ENCODE data around the gene ARHGEF19.
"Not testable (repeated sequence)": the region's sequence is repeated elsewhere in the genome, so short reads cannot be mapped to it uniquely, and the experiment has no call there.

ARHGEF19 gene

GRCh38 chr1:16236511-16237342 is 24.3 kb upstream of the ARHGEF19 start, which contains the start of gene CPLANE2:
Gene CPLANE2 (minus strand): TSS chr1:16237183. CDS start chr1:16236742, 441 bp downstream.
- no peaks in the 10 kb centered on the region for H3K27me3 Mint-ChIP-seq
- H3K36me3 Mint-ChIP-seq (ENCODE audit: low read depth) = no peaks in the 10 kb centered on the region
- H3K9me3 Mint-ChIP-seq = no peaks in the 10 kb centered on the region
- H3K4me3 Mint-ChIP-seq = peak within 1 kb of the TSS; percentile 85
- H3K4me1 Mint-ChIP-seq = peaks cover 25% of the 10 kb centered on the region
- ATAC-seq = peak; percentile 86
- peak; percentile 98 for DNase-seq
- H3K27ac Mint-ChIP-seq = peak within 1 kb of the TSS; percentile 90

- H3K27me3 Mint-ChIP-seq = no peaks in the 10 kb centered on the region
- H3K27ac Mint-ChIP-seq = peak overlapping the region; percentile 90
- DNase-seq = peak; percentile 37
- no peaks in the 10 kb centered on the region for H3K9me3 Mint-ChIP-seq
- peak; percentile 69 for ATAC-seq
- peaks cover 25% of the 10 kb centered on the region for H3K4me1 Mint-ChIP-seq
- no peaks in the 10 kb centered on the region for H3K36me3 Mint-ChIP-seq (ENCODE audit: low read depth)
- peak overlapping the region; percentile 85 for H3K4me3 Mint-ChIP-seq
Measured at GRCh38 chr1:16235944-16236510, 23.6 kb upstream of the ARHGEF19 start.

- DNase-seq = no peak
- no peak for ATAC-seq
- H3K36me3 Mint-ChIP-seq (ENCODE audit: low read depth) = no peaks in the 10 kb centered on the region
- H3K9me3 Mint-ChIP-seq = no peaks in the 10 kb centered on the region
- no peaks in the 10 kb centered on the region for H3K27me3 Mint-ChIP-seq
- peaks cover 25% of the 10 kb centered on the region for H3K4me1 Mint-ChIP-seq
- no peak overlapping the region for H3K27ac Mint-ChIP-seq
- no peak overlapping the region for H3K4me3 Mint-ChIP-seq
Measured at GRCh38 chr1:16235347-16235746, 22.9 kb upstream of the ARHGEF19 start.

- ATAC-seq (no peak), DNase-seq (no peak)
- H3K36me3 Mint-ChIP-seq (ENCODE audit: low read depth) = no peaks in the 10 kb centered on the region
- no peaks in the 10 kb centered on the region for H3K9me3 Mint-ChIP-seq
- H3K4me3 Mint-ChIP-seq = no peak overlapping the region
- peaks cover 22% of the 10 kb centered on the region for H3K4me1 Mint-ChIP-seq
- H3K27me3 Mint-ChIP-seq = peaks cover 6% of the 10 kb centered on the region
- H3K27ac Mint-ChIP-seq = no peak overlapping the region
Measured at GRCh38 chr1:16233431-16233830, 21.0 kb upstream of the ARHGEF19 start.

DNA sequence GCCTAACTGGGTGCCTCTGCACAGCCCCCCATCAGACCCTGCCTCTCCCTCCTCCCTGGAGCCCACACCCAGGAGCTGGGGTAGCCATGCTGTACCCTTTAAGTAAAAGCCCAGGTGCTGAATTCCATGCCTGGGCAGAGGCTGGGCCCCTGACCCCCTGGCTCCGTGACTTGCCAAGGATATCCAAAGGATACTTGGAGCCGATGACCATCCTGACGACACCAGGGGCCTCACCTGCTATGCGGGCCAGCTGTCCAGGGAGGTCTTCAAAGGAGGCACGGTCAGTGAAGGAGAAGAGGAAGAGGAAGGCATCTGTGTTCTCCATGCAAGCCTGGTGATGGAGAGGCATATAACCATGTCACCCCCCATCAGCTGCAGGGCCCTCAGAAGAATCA is 19.9 kb upstream of the ARHGEF19 start:
- peaks cover 21% of the 10 kb centered on the region for H3K4me1 Mint-ChIP-seq
- H3K9me3 Mint-ChIP-seq = no peaks in the 10 kb centered on the region
- H3K4me3 Mint-ChIP-seq = no peak overlapping the region
- H3K27ac Mint-ChIP-seq = no peak overlapping the region
- ATAC-seq = no peak
- H3K27me3 Mint-ChIP-seq = peaks cover 18% of the 10 kb centered on the region
- no peaks in the 10 kb centered on the region for H3K36me3 Mint-ChIP-seq (ENCODE audit: low read depth)
- DNase-seq = no peak

GRCh38 chr1:16231331-16232315 is 19.2 kb upstream of the ARHGEF19 start:
- Mint-ChIP-seq H3K36me3 (ENCODE audit: low read depth) (no peaks in the 10 kb centered on the region), H3K27me3 (peaks cover 21% of the 10 kb centered on the region), H3K9me3 (no peaks in the 10 kb centered on the region), H3K4me3 (no peak overlapping the region), H3K27ac (no peak overlapping the region), H3K4me1 (peaks cover 16% of the 10 kb centered on the region)
- no peak for DNase-seq
- no peak for ATAC-seq

DNA sequence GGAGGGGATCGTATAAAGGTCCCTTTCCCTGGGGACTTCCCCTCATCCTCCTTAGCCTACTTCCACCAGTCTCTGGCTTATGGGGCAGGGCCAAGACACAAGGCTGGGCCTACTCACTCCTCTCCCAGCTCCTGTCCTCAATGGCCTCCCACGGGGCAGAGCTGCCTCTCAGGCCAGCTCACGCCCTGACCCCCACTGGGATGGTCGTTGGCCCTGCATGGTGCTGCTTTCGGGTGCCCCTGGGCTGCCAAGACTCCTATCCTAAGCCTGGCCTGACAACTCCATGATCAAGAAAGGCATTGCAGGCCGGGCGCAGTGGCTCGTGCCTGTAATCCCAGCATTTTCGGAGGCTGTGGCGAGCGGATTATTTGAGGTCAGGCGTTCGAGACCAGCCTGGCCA is 18.3 kb upstream of the ARHGEF19 start:
- peaks cover 30% of the 10 kb centered on the region for H3K27me3 Mint-ChIP-seq
- no peak for ATAC-seq
- peaks cover 10% of the 10 kb centered on the region for H3K4me1 Mint-ChIP-seq
- H3K36me3 Mint-ChIP-seq (ENCODE audit: low read depth) = no peaks in the 10 kb centered on the region
- H3K4me3 Mint-ChIP-seq = no peak overlapping the region
- DNase-seq = no peak
- H3K9me3 Mint-ChIP-seq = no peaks in the 10 kb centered on the region
- H3K27ac Mint-ChIP-seq = no peak overlapping the region

DNA sequence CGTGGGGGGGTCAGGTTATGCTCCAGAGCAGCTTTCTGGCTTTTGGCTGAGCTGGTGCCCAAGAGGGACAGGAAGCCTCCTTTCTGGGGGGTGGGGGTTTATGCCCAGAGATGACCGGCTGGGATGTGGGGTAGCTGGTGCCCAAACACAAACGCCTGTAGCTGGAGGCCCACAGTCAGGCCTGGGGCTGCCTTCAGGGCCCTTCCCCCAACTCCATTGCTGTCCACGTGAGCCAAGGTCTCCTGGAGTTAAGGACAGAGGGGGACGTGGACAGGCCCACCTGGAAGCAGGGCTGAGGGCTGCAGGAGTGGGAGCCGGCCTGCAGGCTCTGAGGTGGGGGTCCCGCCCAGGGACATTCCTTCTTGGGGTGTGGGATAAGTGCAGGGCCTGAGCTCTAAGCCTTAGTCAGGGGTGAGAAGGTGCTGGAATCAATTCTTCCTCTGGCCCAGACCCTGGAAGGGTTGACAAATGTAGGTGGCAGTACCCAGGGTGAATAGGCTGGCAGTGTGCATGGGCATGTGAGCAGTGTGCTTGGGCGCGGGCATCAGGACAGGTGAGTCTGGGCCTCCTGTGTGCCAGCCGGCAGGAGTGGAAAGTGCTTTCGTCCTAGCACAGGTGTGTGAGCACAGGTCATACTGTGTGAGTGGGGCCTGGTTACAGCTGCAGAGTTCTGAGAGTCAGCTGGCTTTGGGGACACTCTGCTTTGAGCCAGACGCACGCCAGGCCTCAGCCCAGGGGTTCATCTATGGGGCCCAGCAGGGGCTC is 17.7 kb upstream of the ARHGEF19 start:
- ATAC-seq (no peak), DNase-seq (no peak)
- Mint-ChIP-seq H3K27me3 (peaks cover 31% of the 10 kb centered on the region), H3K4me1 (peaks cover 10% of the 10 kb centered on the region), H3K36me3 (ENCODE audit: low read depth) (no peaks in the 10 kb centered on the region), H3K9me3 (no peaks in the 10 kb centered on the region), H3K27ac (no peak overlapping the region), H3K4me3 (no peak overlapping the region)

DNA sequence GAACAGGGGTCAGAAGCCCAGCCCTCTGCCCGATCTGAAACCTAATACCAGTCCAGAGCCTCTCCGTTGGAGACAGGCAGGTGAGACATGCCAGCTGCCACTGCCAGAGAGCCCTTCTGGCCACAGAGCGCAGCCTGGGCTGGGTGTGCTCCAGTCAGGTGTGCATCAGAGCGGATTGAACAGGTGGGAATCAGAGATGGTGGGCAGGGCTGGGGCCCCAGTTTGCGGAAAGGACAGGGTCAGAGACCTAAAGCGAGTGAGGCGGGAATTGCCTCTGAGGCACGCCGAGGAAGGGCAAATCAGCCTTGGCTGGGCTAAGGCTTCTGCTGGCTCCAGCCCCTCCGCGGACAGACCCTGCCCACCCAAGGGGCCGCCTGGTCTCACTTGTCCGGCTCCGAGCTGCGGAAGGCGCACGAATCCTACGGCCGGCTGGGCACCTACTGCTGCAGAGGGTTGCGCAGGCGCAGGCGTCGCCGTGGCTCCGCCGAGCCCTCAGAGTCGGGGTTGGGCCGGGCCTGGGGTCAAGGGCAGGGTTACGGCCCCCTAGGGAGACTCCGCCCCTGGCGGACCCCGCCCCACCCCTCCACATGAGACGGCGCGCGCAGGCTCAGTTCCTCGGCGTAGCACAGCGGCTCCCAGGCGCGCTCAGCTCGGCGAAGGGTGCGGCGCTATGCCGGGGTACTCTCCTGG is 14.2 kb upstream of the ARHGEF19 start:
- Mint-ChIP-seq H3K27me3 (peaks cover 38% of the 10 kb centered on the region), H3K4me3 (no peak overlapping the region), H3K36me3 (ENCODE audit: low read depth) (no peaks in the 10 kb centered on the region), H3K27ac (no peak overlapping the region), H3K9me3 (no peaks in the 10 kb centered on the region), H3K4me1 (peaks cover 10% of the 10 kb centered on the region)
- ATAC-seq (no peak), DNase-seq (no peak)

GRCh38 chr1:16226129-16226489 is 13.7 kb upstream of the ARHGEF19 start:
- ATAC-seq = no peak
- Mint-ChIP-seq H3K36me3 (ENCODE audit: low read depth) (no peaks in the 10 kb centered on the region), H3K9me3 (no peaks in the 10 kb centered on the region), H3K27me3 (peaks cover 41% of the 10 kb centered on the region), H3K4me1 (peaks cover 10% of the 10 kb centered on the region), H3K4me3 (no peak overlapping the region), H3K27ac (no peak overlapping the region)
- no peak for DNase-seq

GRCh38 chr1:16224472-16224871 is 12.0 kb upstream of the ARHGEF19 start:
- Mint-ChIP-seq H3K36me3 (ENCODE audit: low read depth) (no peaks in the 10 kb centered on the region), H3K4me3 (no peak overlapping the region), H3K9me3 (no peaks in the 10 kb centered on the region), H3K27ac (no peak overlapping the region), H3K4me1 (peaks cover 10% of the 10 kb centered on the region), H3K27me3 (peaks cover 41% of the 10 kb centered on the region)
- ATAC-seq (no peak), DNase-seq (no peak)

GRCh38 chr1:16222716-16223115 is 10.3 kb upstream of the ARHGEF19 start:
- not testable (repeated sequence) for DNase-seq; H3K36me3 Mint-ChIP-seq (ENCODE audit: low read depth); H3K27ac Mint-ChIP-seq; H3K4me3 Mint-ChIP-seq; H3K9me3 Mint-ChIP-seq; H3K4me1 Mint-ChIP-seq; ATAC-seq
- H3K27me3 Mint-ChIP-seq = peaks cover 27% of the 10 kb centered on the region

- Mint-ChIP-seq H3K27ac (no peak overlapping the region), H3K4me3 (no peak overlapping the region), H3K9me3 (no peaks in the 10 kb centered on the region), H3K4me1 (peaks cover 10% of the 10 kb centered on the region), H3K36me3 (ENCODE audit: low read depth) (no peaks in the 10 kb centered on the region), H3K27me3 (peaks cover 18% of the 10 kb centered on the region)
- no peak for DNase-seq
- no peak for ATAC-seq
Measured at GRCh38 chr1:16221499-16221898, 9.0 kb upstream of the ARHGEF19 start.
